ENCODE data around the gene XXYLT1. TPM values are rescaled to one million over a fixed set of nuclear protein-coding genes. Genes with fewer than 3 reads are reported as not detected.

Gene XXYLT1
- total RNA-seq, 3 donors from 2014 or later, result 7.2 to 13.0 (median 10.8) TPM

DNA sequence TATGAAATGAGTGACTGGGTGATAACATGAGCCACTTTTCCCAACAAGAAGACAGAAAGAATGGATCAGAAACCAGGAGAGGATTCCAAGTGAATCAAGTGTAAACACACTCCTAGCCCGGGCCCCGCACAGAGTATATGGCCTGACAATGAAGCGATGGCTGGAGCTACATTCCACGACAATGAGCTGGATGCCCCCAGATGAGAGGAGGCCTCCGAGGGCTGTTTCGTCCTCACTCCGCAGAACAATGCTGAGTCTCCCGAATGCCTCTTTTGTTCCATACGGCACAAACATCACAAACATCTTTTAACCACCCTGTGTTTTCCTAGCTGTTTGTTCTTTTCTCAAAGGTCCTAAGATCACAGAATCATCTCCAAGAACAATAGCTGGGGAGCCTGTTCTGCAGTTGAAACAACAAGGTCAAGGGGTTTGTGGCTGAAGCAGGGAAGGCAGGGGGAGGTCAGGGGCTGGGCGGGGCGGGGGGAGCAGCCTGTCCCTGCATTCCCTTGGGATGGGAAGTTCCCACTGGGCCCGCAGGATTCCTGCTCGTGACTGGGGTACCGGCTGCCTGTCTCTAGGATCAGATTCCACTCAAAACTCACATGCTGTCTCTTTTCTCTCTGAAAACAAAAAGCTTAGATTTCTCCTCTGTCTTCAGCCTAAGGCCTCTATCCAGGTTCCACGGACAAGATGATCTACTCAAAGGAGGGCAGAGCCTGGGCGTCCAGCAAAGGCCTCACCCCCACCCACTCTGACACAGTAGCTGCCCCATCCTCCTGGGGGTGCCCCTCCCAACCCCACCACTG is 151.3 kb downstream of the XXYLT1 start:
- Histone ChIP-seq H3K4me3 (no peak overlapping the region), H3K36me3 (no peaks in the 10 kb centered on the region), H3K27ac (peak overlapping the region; percentile 22 to 87), H3K27me3 (no peaks in the 10 kb centered on the region), H3K4me1 (no peaks in the 10 kb centered on the region), H3K9me3 (no peaks in the 10 kb centered on the region)
- no peak for DNase-seq (ENCODE audit: low spot score in 2 of 2)
- no peak for TF ChIP-seq POLR2AphosphoS5 (IDR thresholded peaks at IDR 0.05)
- no peak for TF ChIP-seq POLR2A (IDR thresholded peaks at IDR 0.05)
- no peak for TF ChIP-seq CTCF (IDR thresholded peaks at IDR 0.05)
- intact Hi-C loops (cut with DNase I; ENCODE audit: low total_unique reads), result no loop called here

DNA sequence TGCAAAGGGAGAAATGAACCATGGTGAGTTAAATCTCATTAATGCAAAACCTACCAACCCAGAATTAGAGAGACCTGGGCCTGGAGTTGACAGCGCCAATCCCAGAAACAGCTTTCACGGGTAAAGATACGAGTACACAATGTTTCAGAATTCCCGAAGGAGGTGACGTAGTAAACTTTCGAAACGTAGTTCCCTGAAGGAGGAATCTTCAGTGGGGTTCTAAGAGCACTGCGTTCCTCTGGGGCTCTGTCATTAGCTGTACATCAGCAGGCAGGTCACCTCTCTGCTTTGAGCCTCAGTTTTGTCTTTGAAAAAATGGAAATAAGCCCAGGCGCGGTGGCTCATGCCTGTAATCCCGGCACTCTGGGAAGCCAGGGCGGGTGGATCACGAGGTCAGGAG is 152.3 kb downstream of the XXYLT1 start:
- H3K27ac ChIP-seq, result no peak overlapping the region
- DNase-seq (ENCODE audit: low spot score in 2 of 2), result no peak
- no peaks in the 10 kb centered on the region for H3K27me3 ChIP-seq
- no peaks in the 10 kb centered on the region for H3K36me3 ChIP-seq
- intact Hi-C loops (cut with DNase I; ENCODE audit: low total_unique reads), result no loop called here
- H3K9me3 ChIP-seq, result no peaks in the 10 kb centered on the region
- no peaks in the 10 kb centered on the region for H3K4me1 ChIP-seq
- no peak overlapping the region for H3K4me3 ChIP-seq
- TF ChIP-seq CTCF (IDR thresholded peaks at IDR 0.05), result no peak
- no peak for TF ChIP-seq POLR2AphosphoS5 (IDR thresholded peaks at IDR 0.05)
- no peak for TF ChIP-seq POLR2A (IDR thresholded peaks at IDR 0.05)

- no peaks in the 10 kb centered on the region for H3K27me3 ChIP-seq
- H3K36me3 ChIP-seq, result no peaks in the 10 kb centered on the region
- DNase-seq (ENCODE audit: low spot score in 2 of 2), result no peak
- peak overlapping the region in 1 of 2 donors; percentile 12 for H3K27ac ChIP-seq
- no peaks in the 10 kb centered on the region for H3K9me3 ChIP-seq
- TF ChIP-seq POLR2A (IDR thresholded peaks at IDR 0.05), result no peak
- no peak for TF ChIP-seq POLR2AphosphoS5 (IDR thresholded peaks at IDR 0.05)
- no peak for TF ChIP-seq CTCF (IDR thresholded peaks at IDR 0.05)
- intact Hi-C loops (cut with DNase I; ENCODE audit: low total_unique reads), result no loop called here
- no peaks in the 10 kb centered on the region for H3K4me1 ChIP-seq
- no peak overlapping the region for H3K4me3 ChIP-seq
These were observed 152.9 kb downstream of the XXYLT1 start for GRCh38 chr3:195117978-195118581.

DNA sequence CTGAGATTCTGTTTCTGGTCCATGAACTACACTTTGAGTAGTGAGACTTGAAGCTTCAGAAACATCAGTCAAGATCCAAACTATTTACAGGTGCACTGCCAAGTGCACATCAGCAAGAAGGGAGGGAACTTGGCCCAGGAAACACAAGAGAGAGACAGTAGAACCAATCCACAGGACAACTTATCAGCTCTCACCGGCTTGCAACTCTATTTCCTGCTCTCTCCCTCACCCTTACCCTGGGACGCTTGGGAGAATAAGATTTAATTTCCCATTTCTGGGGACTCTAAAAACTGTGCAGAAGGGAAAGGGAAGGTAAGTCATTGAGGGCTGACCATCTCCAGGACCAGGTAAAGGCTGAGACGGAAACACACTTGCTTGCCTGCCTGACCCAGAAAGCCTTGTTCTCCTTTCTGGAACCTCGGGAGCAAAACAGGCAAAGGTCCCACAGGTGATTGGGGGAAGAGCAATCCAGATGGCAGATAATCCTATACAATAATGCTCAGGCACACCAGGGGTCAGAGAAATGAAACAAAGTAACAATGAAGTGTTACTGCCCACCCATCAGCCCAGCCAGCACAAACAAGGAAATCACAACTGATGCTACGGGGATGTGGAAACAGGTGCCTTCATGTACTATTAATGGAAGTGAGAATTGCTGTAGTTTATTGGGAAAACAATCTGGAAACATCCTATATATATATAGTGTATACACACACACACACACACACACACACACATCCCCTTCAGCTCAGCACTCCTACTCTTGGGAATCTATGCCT is 154.4 kb downstream of the XXYLT1 start:
- Histone ChIP-seq H3K4me1 (no peaks in the 10 kb centered on the region), H3K36me3 (no peaks in the 10 kb centered on the region), H3K27me3 (no peaks in the 10 kb centered on the region), H3K27ac (no peak overlapping the region), H3K9me3 (no peaks in the 10 kb centered on the region), H3K4me3 (no peak overlapping the region)
- TF ChIP-seq POLR2A (IDR thresholded peaks at IDR 0.05) (no peak), CTCF (IDR thresholded peaks at IDR 0.05) (no peak), POLR2AphosphoS5 (IDR thresholded peaks at IDR 0.05) (no peak)
- no peak for DNase-seq (ENCODE audit: low spot score in 2 of 2)
- intact Hi-C loops (cut with DNase I; ENCODE audit: low total_unique reads), result no loop called here
